GM11168 (cell line): ENCODE measurements around the gene CCDC102B.
"Not testable (repeated sequence)": the region's sequence is repeated elsewhere in the genome, so short reads cannot be mapped to it uniquely, and the experiment has no call there.

Source experiments
- in situ Hi-C: fragments of 300-500 bp; cut with MboI; formaldehyde crosslinking; loops from one replicate; pipeline ENCODE4 v1.12.0; 2022; ENCODE audit warnings: low sequenced_read_pairs; ENCODE audit not compliant: unreplicated experiment

CCDC102B gene

GRCh38 chr18:68887410-68887809 is 89.5 kb downstream of the CCDC102B start:
- in situ Hi-C loops, result no loop called here

- in situ Hi-C loops, result no loop called here
These were observed 95.5 kb downstream of the CCDC102B start for GRCh38 chr18:68893354-68893753.

GRCh38 chr18:68897286-68897685 is 99.4 kb downstream of the CCDC102B start:
- in situ Hi-C loops, result no loop called here

GRCh38 chr18:68909579-68909978 is 111.7 kb downstream of the CCDC102B start:
- in situ Hi-C loops, result no loop called here

GRCh38 chr18:68915061-68915460 is 117.2 kb downstream of the CCDC102B start:
- in situ Hi-C loops, result no loop called here

- in situ Hi-C loops, result no loop called here
These were observed 118.9 kb downstream of the CCDC102B start for GRCh38 chr18:68916734-68917133.

GRCh38 chr18:68918216-68918615 is 120.3 kb downstream of the CCDC102B start:
- in situ Hi-C loops, result no loop called here

- in situ Hi-C loops, result no loop called here
These were observed 122.0 kb downstream of the CCDC102B start for GRCh38 chr18:68919900-68920299.

- in situ Hi-C loops, result no loop called here
These were observed 124.5 kb downstream of the CCDC102B start for GRCh38 chr18:68922392-68922791.

- in situ Hi-C loops, result no loop called here
These were observed 127.4 kb downstream of the CCDC102B start for GRCh38 chr18:68925268-68925667.

GRCh38 chr18:68928762-68929675 is 131.1 kb downstream of the CCDC102B start:
- in situ Hi-C loops, result no loop called here

- in situ Hi-C loops, result no loop called here
These were observed 137.8 kb downstream of the CCDC102B start for GRCh38 chr18:68935686-68936085.

GRCh38 chr18:68937029-68937599 is 139.2 kb downstream of the CCDC102B start:
- in situ Hi-C loops, result no loop called here

GRCh38 chr18:68940039-68940438 is 142.2 kb downstream of the CCDC102B start:
- in situ Hi-C loops, result no loop called here

GRCh38 chr18:68940754-68941153 is 142.9 kb downstream of the CCDC102B start:
- in situ Hi-C loops, result no loop called here

GRCh38 chr18:68942230-68942629 is 144.3 kb downstream of the CCDC102B start:
- in situ Hi-C loops, result no loop called here

GRCh38 chr18:68943861-68944260 is 146.0 kb downstream of the CCDC102B start:
- in situ Hi-C loops, result not testable (repeated sequence)

GRCh38 chr18:68944330-68944729 is 146.4 kb downstream of the CCDC102B start:
- in situ Hi-C loops, result no loop called here

GRCh38 chr18:68944826-68945225 is 146.9 kb downstream of the CCDC102B start:
- in situ Hi-C loops, result no loop called here

- in situ Hi-C loops, result no loop called here
These were observed 150.7 kb downstream of the CCDC102B start for GRCh38 chr18:68948622-68949021.

- in situ Hi-C loops, result no loop called here
These were observed 156.9 kb downstream of the CCDC102B start for GRCh38 chr18:68954738-68955137.

- in situ Hi-C loops, result no loop called here
These were observed 158.8 kb downstream of the CCDC102B start for GRCh38 chr18:68956650-68957049.
